ENCODE data around the gene SEC22A. TPM values are rescaled to one million over a fixed set of nuclear protein-coding genes. Genes with fewer than 3 reads are reported as not detected.

The SEC22A gene
- total and polyA plus RNA-seq, 4 experiments from 2014 or later = 19.4 to 26.5 (median 22.5) TPM

DNA sequence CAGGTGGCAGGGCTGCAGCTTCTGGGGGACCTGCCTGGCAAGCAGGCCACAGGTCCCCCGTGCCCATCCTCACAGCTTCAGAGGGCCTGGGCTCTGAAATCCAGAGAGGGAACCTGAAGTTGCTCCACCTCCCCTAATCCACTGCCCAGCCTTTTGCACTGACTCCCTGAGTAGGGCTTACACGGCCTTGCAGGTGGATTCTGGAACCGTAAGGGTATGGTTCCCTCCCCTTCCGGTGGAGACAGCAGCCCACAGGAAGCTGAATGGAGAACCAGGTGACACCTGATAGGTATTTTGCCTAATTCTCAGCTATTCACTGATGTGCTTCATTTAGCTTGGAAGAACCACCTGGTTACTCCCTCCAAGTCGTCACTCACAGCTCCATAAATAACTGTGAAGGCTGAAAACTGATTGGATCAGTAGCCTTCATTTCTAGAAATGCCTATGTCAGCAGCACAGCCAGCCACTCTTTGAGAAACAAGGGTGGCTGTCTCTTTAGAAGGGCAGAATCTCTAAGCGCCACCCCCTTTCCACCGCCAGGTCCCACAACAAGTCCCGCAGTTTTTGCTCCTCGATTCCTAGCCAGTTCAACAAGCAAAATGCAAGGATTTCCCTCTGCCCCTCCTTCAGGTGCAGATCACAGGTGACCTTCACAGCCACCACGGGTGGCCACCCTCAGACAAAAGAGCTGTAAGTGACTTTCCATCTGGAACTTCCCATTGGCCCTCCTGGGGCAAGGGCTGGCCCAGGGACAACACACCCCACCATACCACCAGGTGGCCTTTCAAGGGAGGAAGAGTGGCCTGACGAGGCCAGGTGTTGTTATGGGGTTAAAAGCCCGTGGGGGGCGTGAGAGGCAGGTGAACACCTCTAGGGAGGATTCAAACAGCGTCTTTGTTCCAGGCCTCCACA lies 112.9 kb downstream of the SEC22A start:
- no peak for DNase-seq
- CTCF ChIA-PET (ENCODE audit: partially characterized antibody) = interaction anchor here (1.8 kb wide), 1 partner anchor 17 kb away, joined by 7 read pairs; no protein-coding TSS in a partner anchor
- Mint-ChIP-seq H3K4me3 (no peak overlapping the region), H3K27me3 (peaks cover 7 to 14% of the 10 kb centered on the region in 2 donors), H3K9me3 (peaks cover 0 to 3% (median 0%) of the 10 kb centered on the region in 8 donors), H3K27ac (no peak overlapping the region), H3K36me3 (no peaks in the 10 kb centered on the region), H3K4me1 (peaks cover 0 to 4% (median under 1%) of the 10 kb centered on the region in 4 donors)
- intact Hi-C loops (cut with micrococcal nuclease) = no loop called here
- Histone ChIP-seq H3K27me3 (ENCODE audit: insufficient read depth, low read length) (no peaks in the 10 kb centered on the region), H3K27ac (ENCODE audit: low read depth, low read length) (no peak overlapping the region), H3K36me3 (ENCODE audit: insufficient read depth, low read length) (no peaks in the 10 kb centered on the region), H3K9me3 (ENCODE audit: control insufficient read depth in 1 of 2, low read length in 2 of 2) (no peaks in the 10 kb centered on the region), H3K4me1 (ENCODE audit: insufficient read depth, low read length) (no peaks in the 10 kb centered on the region), H3K4me3 (ENCODE audit: low read length in 2 of 2) (no peak overlapping the region)
- POLR2A ChIA-PET (ENCODE audit: partially characterized antibody) = no interaction called here

- Histone ChIP-seq H3K9me3 (ENCODE audit: control insufficient read depth in 1 of 2, low read length in 2 of 2) (no peaks in the 10 kb centered on the region), H3K4me1 (ENCODE audit: insufficient read depth, low read length) (no peaks in the 10 kb centered on the region), H3K27ac (ENCODE audit: low read depth, low read length) (no peak overlapping the region), H3K4me3 (ENCODE audit: low read length in 2 of 2) (no peak overlapping the region), H3K27me3 (ENCODE audit: insufficient read depth, low read length) (no peaks in the 10 kb centered on the region), H3K36me3 (ENCODE audit: insufficient read depth, low read length) (no peaks in the 10 kb centered on the region)
- H3K4me1 Mint-ChIP-seq = peaks cover 0 to 4% (median under 1%) of the 10 kb centered on the region in 4 donors
- H3K4me3 Mint-ChIP-seq = no peak overlapping the region
- CTCF ChIA-PET (ENCODE audit: partially characterized antibody) = interaction anchor here (1.8 kb wide), 1 partner anchor 16 kb away, joined by 7 read pairs; no protein-coding TSS in a partner anchor
- DNase-seq = no peak
- peaks cover 7 to 18% of the 10 kb centered on the region in 2 donors for H3K27me3 Mint-ChIP-seq
- POLR2A ChIA-PET (ENCODE audit: partially characterized antibody) = no interaction called here
- peaks cover 0 to 3% (median 0%) of the 10 kb centered on the region in 8 donors for H3K9me3 Mint-ChIP-seq
- intact Hi-C loops (cut with micrococcal nuclease) = no loop called here
- no peaks in the 10 kb centered on the region for H3K36me3 Mint-ChIP-seq
- H3K27ac Mint-ChIP-seq = no peak overlapping the region
Measured at GRCh38 chr3:123315271-123315595, 113.5 kb downstream of the SEC22A start.

GRCh38 chr3:123317716-123318115 lies 116.0 kb downstream of the SEC22A start:
- Mint-ChIP-seq H3K9me3 (peaks cover 0 to 3% (median 0%) of the 10 kb centered on the region in 8 donors), H3K4me1 (peaks cover 0 to 4% (median under 1%) of the 10 kb centered on the region in 4 donors), H3K27me3 (peaks cover 9 to 23% of the 10 kb centered on the region in 2 donors), H3K4me3 (no peak overlapping the region), H3K27ac (no peak overlapping the region), H3K36me3 (no peaks in the 10 kb centered on the region)
- no peak for DNase-seq
- no peaks in the 10 kb centered on the region for H3K27me3 ChIP-seq (ENCODE audit: insufficient read depth, low read length)
- H3K27ac ChIP-seq (ENCODE audit: low read depth, low read length) = no peak overlapping the region
- no peaks in the 10 kb centered on the region for H3K36me3 ChIP-seq (ENCODE audit: insufficient read depth, low read length)
- H3K4me3 ChIP-seq (ENCODE audit: low read length in 2 of 2) = no peak overlapping the region
- H3K9me3 ChIP-seq (ENCODE audit: control insufficient read depth in 1 of 2, low read length in 2 of 2) = no peaks in the 10 kb centered on the region
- ChIA-PET POLR2A (ENCODE audit: partially characterized antibody) (no interaction called here), CTCF (ENCODE audit: partially characterized antibody) (no interaction called here)
- intact Hi-C loops (cut with micrococcal nuclease) = no loop called here
- H3K4me1 ChIP-seq (ENCODE audit: insufficient read depth, low read length) = no peaks in the 10 kb centered on the region

- peaks cover 0 to 3% (median 0%) of the 10 kb centered on the region in 8 donors for H3K9me3 Mint-ChIP-seq
- peaks cover 0 to 4% (median under 1%) of the 10 kb centered on the region in 4 donors for H3K4me1 Mint-ChIP-seq
- POLR2A ChIA-PET (ENCODE audit: partially characterized antibody) = no interaction called here
- Histone ChIP-seq H3K27me3 (ENCODE audit: insufficient read depth, low read length) (no peaks in the 10 kb centered on the region), H3K4me3 (ENCODE audit: low read length in 2 of 2) (no peak overlapping the region), H3K4me1 (ENCODE audit: insufficient read depth, low read length) (no peaks in the 10 kb centered on the region), H3K27ac (ENCODE audit: low read depth, low read length) (no peak overlapping the region), H3K36me3 (ENCODE audit: insufficient read depth, low read length) (no peaks in the 10 kb centered on the region), H3K9me3 (ENCODE audit: control insufficient read depth in 1 of 2, low read length in 2 of 2) (no peaks in the 10 kb centered on the region)
- DNase-seq = no peak
- no peak overlapping the region for H3K27ac Mint-ChIP-seq
- intact Hi-C loops (cut with micrococcal nuclease) = no loop called here
- CTCF ChIA-PET (ENCODE audit: partially characterized antibody) = no interaction called here
- H3K27me3 Mint-ChIP-seq = peaks cover 11 to 25% of the 10 kb centered on the region in 2 donors
- no peak overlapping the region for H3K4me3 Mint-ChIP-seq
- H3K36me3 Mint-ChIP-seq = no peaks in the 10 kb centered on the region
Measured at GRCh38 chr3:123318374-123318773, 116.6 kb downstream of the SEC22A start.

- Mint-ChIP-seq H3K4me3 (no peak overlapping the region), H3K4me1 (peaks cover 0 to 1% (median 0%) of the 10 kb centered on the region in 4 donors), H3K9me3 (peaks cover 0 to 3% (median 0%) of the 10 kb centered on the region in 8 donors), H3K36me3 (no peaks in the 10 kb centered on the region), H3K27ac (no peak overlapping the region), H3K27me3 (peaks cover 11 to 25% of the 10 kb centered on the region in 2 donors)
- CTCF ChIA-PET (ENCODE audit: partially characterized antibody) = interaction anchor here (0.6 to 1.6 kb wide), 3 partner anchors 11 to 794 kb away, joined by 3 to 4 read pairs (median 3); no protein-coding TSS in a partner anchor
- Histone ChIP-seq H3K27ac (ENCODE audit: low read depth, low read length) (no peak overlapping the region), H3K27me3 (ENCODE audit: insufficient read depth, low read length) (no peaks in the 10 kb centered on the region), H3K36me3 (ENCODE audit: insufficient read depth, low read length) (no peaks in the 10 kb centered on the region), H3K9me3 (ENCODE audit: control insufficient read depth in 1 of 2, low read length in 2 of 2) (no peaks in the 10 kb centered on the region), H3K4me1 (ENCODE audit: insufficient read depth, low read length) (no peaks in the 10 kb centered on the region), H3K4me3 (ENCODE audit: low read length in 2 of 2) (no peak overlapping the region)
- no peak for DNase-seq
- intact Hi-C loops (cut with micrococcal nuclease) = no loop called here
- POLR2A ChIA-PET (ENCODE audit: partially characterized antibody) = no interaction called here
Measured at GRCh38 chr3:123319760-123320159, 118.0 kb downstream of the SEC22A start.

- no peak for DNase-seq
- POLR2A ChIA-PET (ENCODE audit: partially characterized antibody) = no interaction called here
- H3K4me1 Mint-ChIP-seq = no peaks in the 10 kb centered on the region
- intact Hi-C loops (cut with micrococcal nuclease) = no loop called here
- no peaks in the 10 kb centered on the region for H3K9me3 ChIP-seq (ENCODE audit: control insufficient read depth in 1 of 2, low read length in 2 of 2)
- no peaks in the 10 kb centered on the region for H3K27me3 ChIP-seq (ENCODE audit: insufficient read depth, low read length)
- H3K27ac Mint-ChIP-seq = no peak overlapping the region
- H3K4me3 ChIP-seq (ENCODE audit: low read length in 2 of 2) = no peak overlapping the region
- peaks cover 0 to 3% (median 0%) of the 10 kb centered on the region in 8 donors for H3K9me3 Mint-ChIP-seq
- no peaks in the 10 kb centered on the region for H3K36me3 Mint-ChIP-seq
- CTCF ChIA-PET (ENCODE audit: partially characterized antibody) = interaction anchor here (0.6 to 1.6 kb wide), 3 partner anchors 10 to 795 kb away, joined by 3 to 4 read pairs (median 3); no protein-coding TSS in a partner anchor
- no peaks in the 10 kb centered on the region for H3K36me3 ChIP-seq (ENCODE audit: insufficient read depth, low read length)
- H3K4me3 Mint-ChIP-seq = no peak overlapping the region
- peaks cover 11 to 22% of the 10 kb centered on the region in 2 donors for H3K27me3 Mint-ChIP-seq
- no peak overlapping the region for H3K27ac ChIP-seq (ENCODE audit: low read depth, low read length)
- no peaks in the 10 kb centered on the region for H3K4me1 ChIP-seq (ENCODE audit: insufficient read depth, low read length)
Measured at GRCh38 chr3:123320221-123320620, 118.5 kb downstream of the SEC22A start.

- Histone ChIP-seq H3K27ac (ENCODE audit: low read depth, low read length) (no peak overlapping the region), H3K36me3 (ENCODE audit: insufficient read depth, low read length) (no peaks in the 10 kb centered on the region), H3K9me3 (ENCODE audit: control insufficient read depth in 1 of 2, low read length in 2 of 2) (no peaks in the 10 kb centered on the region), H3K4me1 (ENCODE audit: insufficient read depth, low read length) (no peaks in the 10 kb centered on the region), H3K27me3 (ENCODE audit: insufficient read depth, low read length) (no peaks in the 10 kb centered on the region), H3K4me3 (ENCODE audit: low read length in 2 of 2) (no peak overlapping the region)
- ChIA-PET POLR2A (ENCODE audit: partially characterized antibody) (no interaction called here), CTCF (ENCODE audit: partially characterized antibody) (interaction anchor here (3.0 kb wide), 1 partner anchor 10 kb away, joined by 13 read pairs; no protein-coding TSS in a partner anchor)
- intact Hi-C loops (cut with micrococcal nuclease) = no loop called here
- no peak for DNase-seq
- Mint-ChIP-seq H3K9me3 (peaks cover 0 to 2% (median 0%) of the 10 kb centered on the region in 8 donors), H3K4me3 (no peak overlapping the region), H3K4me1 (no peaks in the 10 kb centered on the region), H3K27me3 (peaks cover 7 to 19% of the 10 kb centered on the region in 2 donors), H3K27ac (no peak overlapping the region), H3K36me3 (no peaks in the 10 kb centered on the region)
Measured at GRCh38 chr3:123321806-123322205, 120.1 kb downstream of the SEC22A start.

All from CD4-positive, alpha-beta memory T cell (primary cell).